A673 (cell line): Measurements from ENCODE around the gene TRAPPC12. TPM values are rescaled to one million over a fixed set of nuclear protein-coding genes. Genes with fewer than 3 reads are reported as not detected.

Experiments used
- BruUV-seq: library from RNA; stranded (reverse); fragments of 400-500 nt; replicated peaks from 2 replicates; lab custom pipeline; 2021; lab: Mats Ljungman, UMichigan
- CTCF ChIA-PET: fragments of 300-600 bp; sonication (Branson Sonifier 250); formaldehyde crosslinking; loops from one replicate; lab custom pipeline; 2022; ENCODE audit warnings: antibody characterized with exemption; lab: Charles Lee
- POLR2A ChIA-PET: fragments of 300-600 bp; sonication (Branson Sonifier 250); formaldehyde crosslinking; loops from one replicate; lab custom pipeline; 2022; ENCODE audit warnings: antibody characterized with exemption; ENCODE audit not compliant: low non-redundant PET; lab: Charles Lee
- DNase-seq: peaks from one replicate; pipeline ENCODE4 v3.0.0-alpha.2; 2015; ENCODE audit warnings: low spot score
- H3K27ac ChIP-seq: fragments of 200-600 bp; sonication (generic); 2 replicates; pipeline ENCODE4 v1.5.1; 2016; ENCODE audit warnings: mixed run types, low read depth, mild to moderate bottlenecking, mixed read lengths, antibody characterized with exemption, low read length; ENCODE audit not compliant: poor library complexity, severe bottlenecking
- H3K27me3 ChIP-seq: fragments of 200-600 bp; sonication (generic); replicated peaks from 2 replicates; pipeline ENCODE4 v1.6.1; 2017; ENCODE audit warnings: mixed run types, low read depth, mild to moderate bottlenecking, mixed read lengths, antibody characterized with exemption, low read length; ENCODE audit not compliant: insufficient read depth, poor library complexity
- H3K36me3 ChIP-seq: fragments of 200-600 bp; sonication (generic); 2 replicates; pipeline ENCODE4 v1.6.1; 2016; ENCODE audit warnings: mixed run types, mild to moderate bottlenecking, mixed read lengths, antibody characterized with exemption, low read length; ENCODE audit not compliant: insufficient read depth, poor library complexity, severe bottlenecking
- H3K4me1 ChIP-seq: fragments of 200-600 bp; sonication (generic); 2 replicates; pipeline ENCODE4 v1.6.1; 2017; ENCODE audit warnings: mixed run types, mild to moderate bottlenecking, mixed read lengths, antibody characterized with exemption, low read length; ENCODE audit not compliant: insufficient read depth, poor library complexity, severe bottlenecking
- H3K4me3 ChIP-seq: fragments of 200-600 bp; sonication (generic); 2 replicates; pipeline ENCODE4 v1.5.1; 2016; ENCODE audit warnings: low read depth, mixed run types, mild to moderate bottlenecking, mixed read lengths, low read length; ENCODE audit not compliant: poor library complexity, severe bottlenecking
- H3K9me3 ChIP-seq: fragments of 200-600 bp; sonication (generic); 2 replicates; pipeline ENCODE4 v1.6.1; 2016; ENCODE audit warnings: mixed run types, low read depth, mild to moderate bottlenecking, mixed read lengths, antibody characterized with exemption, low read length; ENCODE audit not compliant: poor library complexity, severe bottlenecking
- EZH2 ChIP-seq: fragments of 200-600 bp; sonication (generic); IDR thresholded peaks from 2 replicates; pipeline ENCODE4 v1.6.1; 2017; ENCODE audit warnings: borderline replicate concordance, low read depth, mild to moderate bottlenecking, mixed read lengths, antibody characterized with exemption, low read length; ENCODE audit not compliant: poor library complexity, severe bottlenecking
- intact Hi-C: fragments of 100-400 bp; cut with micrococcal nuclease; formaldehyde crosslinking; loops from one replicate; pipeline ENCODE4 v1.10.0; 2022; ENCODE audit not compliant: unreplicated experiment
- total RNA-seq: library from RNA; stranded (reverse); gene quantifications from 2 replicates; pipeline ENCODE4 v1.2.3, GENCODE V29; 2021
- TF ChIP-seq, protein P1 (sequence below): fragments of 300-800, 200-600 bp; sonication (generic); conservative IDR thresholded peaks from 2 replicates; pipeline ENCODE4 v1.5.1; 2017; ENCODE audit warnings: low read depth, mild to moderate bottlenecking, antibody characterized with exemption, low read length, moderate library complexity, mixed read lengths

The TRAPPC12 gene
- total RNA-seq, 1 experiment from 2014 or later: 94.4 TPM

DNA sequence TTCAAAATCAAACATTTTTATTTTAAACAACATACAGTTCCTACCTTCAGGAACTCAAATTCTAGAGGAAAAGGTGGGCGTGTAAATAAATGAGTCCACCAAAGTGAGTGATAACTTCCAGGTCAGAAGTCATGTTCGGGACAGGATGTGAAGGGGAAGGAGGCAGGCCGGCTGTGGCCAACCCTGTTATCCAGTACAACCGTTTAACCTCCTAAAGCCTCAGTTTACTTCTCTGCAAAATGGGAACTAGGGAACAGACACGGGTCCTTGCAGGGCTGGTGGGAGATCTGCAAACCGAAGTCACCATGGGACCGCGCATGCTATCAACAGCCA is 2.2 kb upstream of the TRAPPC12 start:
- intact Hi-C loops: loop anchor here (5.0 kb wide), 1 partner anchor 140 kb away; the partner anchor contains the start of gene ADI1
- Histone ChIP-seq H3K36me3 (peaks cover 6% of the 10 kb centered on the region), H3K4me3 (peak overlapping the region; percentile 83), H3K27me3 (no peaks in the 10 kb centered on the region), H3K4me1 (peaks cover 17% of the 10 kb centered on the region), H3K9me3 (no peaks in the 10 kb centered on the region), H3K27ac (peak overlapping the region; percentile 76)
- DNase-seq: peak; percentile 54
- ChIA-PET CTCF (no interaction called here), POLR2A (no interaction called here)
- BruUV-seq: TSS peak; percentile 64
- TF ChIP-seq, protein P1, sequence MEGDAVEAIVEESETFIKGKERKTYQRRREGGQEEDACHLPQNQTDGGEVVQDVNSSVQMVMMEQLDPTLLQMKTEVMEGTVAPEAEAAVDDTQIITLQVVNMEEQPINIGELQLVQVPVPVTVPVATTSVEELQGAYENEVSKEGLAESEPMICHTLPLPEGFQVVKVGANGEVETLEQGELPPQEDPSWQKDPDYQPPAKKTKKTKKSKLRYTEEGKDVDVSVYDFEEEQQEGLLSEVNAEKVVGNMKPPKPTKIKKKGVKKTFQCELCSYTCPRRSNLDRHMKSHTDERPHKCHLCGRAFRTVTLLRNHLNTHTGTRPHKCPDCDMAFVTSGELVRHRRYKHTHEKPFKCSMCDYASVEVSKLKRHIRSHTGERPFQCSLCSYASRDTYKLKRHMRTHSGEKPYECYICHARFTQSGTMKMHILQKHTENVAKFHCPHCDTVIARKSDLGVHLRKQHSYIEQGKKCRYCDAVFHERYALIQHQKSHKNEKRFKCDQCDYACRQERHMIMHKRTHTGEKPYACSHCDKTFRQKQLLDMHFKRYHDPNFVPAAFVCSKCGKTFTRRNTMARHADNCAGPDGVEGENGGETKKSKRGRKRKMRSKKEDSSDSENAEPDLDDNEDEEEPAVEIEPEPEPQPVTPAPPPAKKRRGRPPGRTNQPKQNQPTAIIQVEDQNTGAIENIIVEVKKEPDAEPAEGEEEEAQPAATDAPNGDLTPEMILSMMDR: no peak
- TF ChIP-seq EZH2: no peak

DNA sequence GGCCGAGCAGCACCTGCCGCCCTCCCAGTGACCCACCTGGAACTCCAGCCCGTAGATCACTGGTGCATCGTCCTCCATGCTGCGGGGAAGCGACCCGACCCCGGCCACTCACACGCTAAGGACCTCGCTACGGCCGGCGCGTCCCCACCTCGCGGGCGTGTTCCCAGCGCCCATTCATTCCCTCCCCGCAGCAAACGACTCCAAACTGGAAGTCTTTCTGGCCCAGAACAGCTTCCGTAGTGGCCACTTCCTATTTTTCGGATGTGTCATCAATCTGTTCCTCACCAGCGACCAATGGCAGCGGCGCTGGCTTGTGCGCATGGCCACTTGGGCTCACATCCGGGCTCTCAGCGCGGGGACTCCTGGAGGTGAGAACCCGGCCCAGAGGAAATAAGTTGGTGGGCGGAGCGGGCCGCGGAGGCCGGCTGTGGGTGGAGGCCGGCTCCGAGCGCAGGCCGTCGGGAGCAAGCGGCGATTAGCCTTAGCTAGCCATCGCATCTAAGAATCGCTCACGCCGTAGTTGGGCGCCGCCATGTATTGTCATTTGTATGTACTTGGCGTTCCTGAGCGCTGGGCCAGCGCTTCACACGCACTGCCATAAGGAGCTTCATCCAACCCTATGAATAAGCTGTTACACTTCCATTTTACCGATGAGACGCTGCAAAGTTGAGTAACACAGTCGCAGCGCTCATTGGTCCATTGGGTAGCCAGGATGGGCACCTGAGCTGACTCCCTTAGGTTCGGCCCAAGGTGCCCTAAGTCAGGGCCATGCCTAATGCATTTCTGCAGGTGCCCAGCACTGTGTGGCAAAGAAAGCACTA is 1.7 kb upstream of the TRAPPC12 start, which contains the start of gene EIPR1:
TSS of gene EIPR1 (minus strand) at position 207 of the 821 bp plus-strand sequence. CDS start at position 78, 129 bp downstream.
- CTCF ChIA-PET: no interaction called here
- POLR2A ChIA-PET: no interaction called here
- Histone ChIP-seq H3K4me3 (peak within 1 kb of the TSS; percentile 83), H3K27ac (peak within 1 kb of the TSS; percentile 76), H3K4me1 (peaks cover 17% of the 10 kb centered on the region), H3K36me3 (peaks cover 10% of the 10 kb centered on the region), H3K27me3 (no peaks in the 10 kb centered on the region), H3K9me3 (no peaks in the 10 kb centered on the region)
- intact Hi-C loops: loop anchor here (5.0 kb wide), 1 partner anchor 139 kb away; the partner anchor contains the start of gene ADI1
- DNase-seq: peak; percentile 99
- TF ChIP-seq, protein P1: no peak
- TF ChIP-seq EZH2: no peak
- BruUV-seq: no TSS peak

DNA sequence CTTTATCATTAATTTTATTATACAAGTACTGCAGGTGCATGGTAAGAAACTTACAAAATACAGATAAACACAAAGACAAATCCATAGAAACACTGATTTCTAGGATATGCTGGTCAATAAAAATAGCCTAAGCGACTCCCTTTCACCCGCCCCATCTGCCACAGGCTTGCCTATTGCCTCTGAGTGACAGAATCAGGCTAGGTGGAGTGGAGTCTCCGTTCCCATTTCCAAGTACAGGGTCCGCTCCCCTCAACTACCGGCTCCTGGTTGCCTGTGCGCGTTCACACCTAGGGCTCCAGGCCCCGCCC is 201 bp upstream of the TRAPPC12 start:
- no peak for DNase-seq
- Histone ChIP-seq H3K36me3 (peaks cover 10% of the 10 kb centered on the region), H3K9me3 (no peaks in the 10 kb centered on the region), H3K4me1 (peaks cover 17% of the 10 kb centered on the region), H3K27me3 (no peaks in the 10 kb centered on the region), H3K4me3 (peak overlapping the region; percentile 88), H3K27ac (peak overlapping the region; percentile 86)
- intact Hi-C loops: loop anchor here (5.0 kb wide), 1 partner anchor 138 kb away; the partner anchor contains the start of gene ADI1
- TF ChIP-seq, protein P1: no peak
- no peak for TF ChIP-seq EZH2
- ChIA-PET POLR2A (no interaction called here), CTCF (no interaction called here)
- no TSS peak for BruUV-seq
